ENCODE data around the gene SFMBT1. TPM values are rescaled to one million over a fixed set of nuclear protein-coding genes. Genes with fewer than 3 reads are reported as not detected.

SFMBT1 gene
- total RNA-seq, 2 experiments from 2014 or later = 12.9 to 18.1 TPM

- H3K4me3 ChIP-seq (ENCODE audit: low read depth, low read length, poor library complexity, severe bottlenecking) = peak overlapping the region; percentile 8
- no TSS peak for BruUV-seq (replicated peaks)
- no peaks in the 10 kb centered on the region for H3K79me2 ChIP-seq (ENCODE audit: insufficient read depth, low read depth, low read length)
- H3K36me3 ChIP-seq (ENCODE audit: insufficient read depth, low read length) = no peaks in the 10 kb centered on the region
- peaks cover 22% of the 10 kb centered on the region for H3K4me1 ChIP-seq (ENCODE audit: insufficient read depth, low read length, poor library complexity, severe bottlenecking)
- intact Hi-C loops (cut with micrococcal nuclease; ENCODE audit: unreplicated experiment) = no loop called here
- no peaks in the 10 kb centered on the region for H3K9me2 ChIP-seq (ENCODE audit: insufficient read depth, low read length)
- peak; percentile 78 for DNase-seq (ENCODE audit: low spot score)
- no peaks in the 10 kb centered on the region for H4K20me1 ChIP-seq (ENCODE audit: insufficient read depth, low read length)
- ChIA-PET CTCF (ENCODE audit: unreplicated experiment) (no interaction called here), POLR2A (interaction anchor here (0.6 to 1.4 kb wide), 6 partner anchors 9 to 62 kb away, joined by 3 to 6 read pairs (median 3); no protein-coding TSS in a partner anchor)
- peak overlapping the region; percentile 76 for H3K27ac ChIP-seq (ENCODE audit: low read depth, low read length, poor library complexity, severe bottlenecking)
- H3K4me2 ChIP-seq (ENCODE audit: low read length) = peak overlapping the region; percentile 60
- no peaks in the 10 kb centered on the region for H3K9me3 ChIP-seq (ENCODE audit: low read length)
- peak overlapping the region; percentile 54 for H2AFZ ChIP-seq (ENCODE audit: low read length)
- TF ChIP-seq EZH2phosphoT487 (IDR thresholded peaks at IDR 0.05; ENCODE audit: borderline replicate concordance, low read depth, low read length) = no peak
- no peak for TF ChIP-seq CTCF (conservative IDR thresholded peaks at IDR 0.05; ENCODE audit: low read length)
These were observed 62.5 kb downstream of the SFMBT1 start for GRCh38 chr3:52983336-52983807.

- no TSS peak for BruUV-seq (replicated peaks)
- Histone ChIP-seq H3K4me2 (ENCODE audit: low read length) (peak overlapping the region; percentile 60; the same call in 1 of the 2 replicates), H3K36me3 (ENCODE audit: insufficient read depth, low read length) (no peaks in the 10 kb centered on the region), H2AFZ (ENCODE audit: low read length) (peak overlapping the region; percentile 54; the same call in 1 of the 2 replicates), H3K79me2 (ENCODE audit: insufficient read depth, low read depth, low read length) (no peaks in the 10 kb centered on the region), H3K9me3 (ENCODE audit: low read length) (no peaks in the 10 kb centered on the region), H3K9me2 (ENCODE audit: insufficient read depth, low read length) (no peaks in the 10 kb centered on the region), H3K4me1 (ENCODE audit: insufficient read depth, low read length, poor library complexity, severe bottlenecking) (peaks cover 22% of the 10 kb centered on the region), H3K4me3 (ENCODE audit: low read depth, low read length, poor library complexity, severe bottlenecking) (no peak overlapping the region), H3K27ac (ENCODE audit: low read depth, low read length, poor library complexity, severe bottlenecking) (peak overlapping the region; percentile 76), H4K20me1 (ENCODE audit: insufficient read depth, low read length) (no peaks in the 10 kb centered on the region)
- intact Hi-C loops (cut with micrococcal nuclease; ENCODE audit: unreplicated experiment) = no loop called here
- TF ChIP-seq EZH2phosphoT487 (IDR thresholded peaks at IDR 0.05; ENCODE audit: borderline replicate concordance, low read depth, low read length) = no peak
- no peak for TF ChIP-seq CTCF (conservative IDR thresholded peaks at IDR 0.05; ENCODE audit: low read length)
- CTCF ChIA-PET (ENCODE audit: unreplicated experiment) = no interaction called here
- no peak for DNase-seq (ENCODE audit: low spot score)
- POLR2A ChIA-PET = interaction anchor here (0.6 to 1.4 kb wide), 5 partner anchors 8 to 62 kb away, joined by 3 to 5 read pairs (median 3); no protein-coding TSS in a partner anchor
These were observed 63.0 kb downstream of the SFMBT1 start for GRCh38 chr3:52982839-52983238.

- no peak for TF ChIP-seq CTCF (conservative IDR thresholded peaks at IDR 0.05; ENCODE audit: low read length)
- TF ChIP-seq EZH2phosphoT487 (IDR thresholded peaks at IDR 0.05; ENCODE audit: borderline replicate concordance, low read depth, low read length) = no peak
- no TSS peak for BruUV-seq (replicated peaks)
- CTCF ChIA-PET (ENCODE audit: unreplicated experiment) = no interaction called here
- no peaks in the 10 kb centered on the region for H4K20me1 ChIP-seq (ENCODE audit: insufficient read depth, low read length)
- POLR2A ChIA-PET = no interaction called here
- no peaks in the 10 kb centered on the region for H3K36me3 ChIP-seq (ENCODE audit: insufficient read depth, low read length)
- H3K27ac ChIP-seq (ENCODE audit: low read depth, low read length, poor library complexity, severe bottlenecking) = no peak overlapping the region
- no peak overlapping the region for H2AFZ ChIP-seq (ENCODE audit: low read length)
- no peaks in the 10 kb centered on the region for H3K9me2 ChIP-seq (ENCODE audit: insufficient read depth, low read length)
- no peak overlapping the region for H3K4me3 ChIP-seq (ENCODE audit: low read depth, low read length, poor library complexity, severe bottlenecking)
- peaks cover 17% of the 10 kb centered on the region for H3K4me1 ChIP-seq (ENCODE audit: insufficient read depth, low read length, poor library complexity, severe bottlenecking)
- no peaks in the 10 kb centered on the region for H3K9me3 ChIP-seq (ENCODE audit: low read length)
- H3K4me2 ChIP-seq (ENCODE audit: low read length) = no peak overlapping the region
- intact Hi-C loops (cut with micrococcal nuclease; ENCODE audit: unreplicated experiment) = no loop called here
- no peak for DNase-seq (ENCODE audit: low spot score)
- no peaks in the 10 kb centered on the region for H3K79me2 ChIP-seq (ENCODE audit: insufficient read depth, low read depth, low read length)
These were observed 66.5 kb downstream of the SFMBT1 start for GRCh38 chr3:52979190-52979983.

Data from OCI-LY7 (cell line).